Liver (tissue), 9 donors: ENCODE measurements around the gene KIAA0753. TPM values are rescaled to one million over a fixed set of nuclear protein-coding genes. Genes with fewer than 3 reads are reported as not detected.

Experiments used
- DNase-seq: peaks from one replicate; pipeline ENCODE4 v3.0.0-alpha.2; 2017; ENCODE audit warnings: low spot score
- H3K27ac ChIP-seq, 2 donors: one replicate each; pipeline ENCODE4 v1.7.0; 2013; ENCODE audit warnings: inconsistent platforms in 2 of 2, low read length in 2 of 2, control low read depth in 1 of 2, low read depth in 1 of 2, mild to moderate bottlenecking in 1 of 2
- H3K27me3 ChIP-seq, 4 donors: one replicate each; pipeline versions ENCODE4 v1.6.1 to v1.7.0; 2013; ENCODE audit warnings: low read length in 3 of 4, inconsistent platforms in 1 of 4, mild to moderate bottlenecking in 1 of 4, moderate library complexity in 1 of 4; ENCODE audit not compliant: control insufficient read depth in 4 of 4, insufficient read depth in 4 of 4
- H3K36me3 ChIP-seq, 4 donors: one replicate each; pipeline versions ENCODE4 v1.6.1 to v1.7.0; 2013; ENCODE audit warnings: low read length in 3 of 4, mild to moderate bottlenecking in 3 of 4, low read depth in 1 of 4, moderate library complexity in 1 of 4; ENCODE audit not compliant: control insufficient read depth in 4 of 4, insufficient read depth in 3 of 4
- H3K4me1 ChIP-seq, 4 donors: one replicate each; pipeline versions ENCODE4 v1.6.1 to v1.7.0; 2013; ENCODE audit warnings: low read length in 3 of 4, mild to moderate bottlenecking in 3 of 4, moderate library complexity in 1 of 4; ENCODE audit not compliant: control insufficient read depth in 4 of 4, insufficient read depth in 4 of 4
- H3K4me3 ChIP-seq, 3 donors: one replicate each; pipeline versions ENCODE4 v1.6.1 to v1.7.0; 2013; ENCODE audit warnings: low read length in 3 of 3, control low read depth in 1 of 3, low read depth in 1 of 3, mild to moderate bottlenecking in 1 of 3
- H3K9ac ChIP-seq, 2 donors: one replicate each; pipeline ENCODE4 v1.7.0; 2013; ENCODE audit warnings: low read length in 2 of 2, mild to moderate bottlenecking in 2 of 2, moderate library complexity in 2 of 2, control low read depth in 1 of 2, low read depth in 1 of 2
- H3K9me3 ChIP-seq, 4 donors: one replicate each; pipeline versions ENCODE4 v1.6.1 to v1.7.0; 2013; ENCODE audit warnings: low read length in 3 of 4; ENCODE audit not compliant: control insufficient read depth in 4 of 4
- FOXA1 ChIP-seq: IDR thresholded peaks from 2 replicates; pipeline ENCODE4 v1.6.1; 2016; ENCODE audit warnings: antibody characterized with exemption
- FOXA2 ChIP-seq: IDR thresholded peaks from 2 replicates; pipeline ENCODE4 v1.6.1; 2016; ENCODE audit warnings: antibody characterized with exemption
- GABPA ChIP-seq, 2 donors: IDR thresholded peaks in 1 of 2; conservative IDR thresholded peaks in 1 of 2; 2 replicates each; pipeline ENCODE4 v1.6.1; 2016; ENCODE audit warnings: antibody characterized with exemption in 2 of 2, mild to moderate bottlenecking in 1 of 2, moderate library complexity in 1 of 2
- JUND ChIP-seq, 2 donors: IDR thresholded peaks; 2 replicates each; pipeline ENCODE4 v1.6.1; 2016; ENCODE audit warnings: antibody characterized with exemption in 2 of 2
- RAD21 ChIP-seq, 2 donors: IDR thresholded peaks; 2 replicates each; pipeline ENCODE4 v1.6.1; 2016; ENCODE audit warnings: antibody characterized with exemption in 2 of 2, mild to moderate bottlenecking in 2 of 2
- SP1 ChIP-seq: IDR thresholded peaks from 2 replicates; pipeline ENCODE4 v1.6.1; 2018; ENCODE audit warnings: antibody characterized with exemption, mild to moderate bottlenecking
- YY1 ChIP-seq: IDR thresholded peaks from 2 replicates; pipeline ENCODE4 v1.6.1; 2016; ENCODE audit warnings: antibody characterized with exemption, mild to moderate bottlenecking
- WGBS: extraction: QIAGEN DNeasy Blood & Tissue Kit; methylation state at CpG from one replicate; pipeline ENCODE4 v1.1.7; 2013; 5-methylcytosine and 5-hydroxymethylcytosine counted together
- polyA plus RNA-seq, 2 donors: library from polyadenylated mRNA; stranded (reverse) in 1 of 2; unstranded in 1 of 2; fragments of 200-250 nt in 1 of 2; fragments of >200 nt in 1 of 2; fragmentation: Nextera tagmentation in 1 of 2; extraction: Ambion mirVana in 1 of 2; gene quantifications; one replicate each; pipeline versions ENCODE4 v1.2.1 to v1.2.3, GENCODE V29; 2013 to 2015
- total RNA-seq, 2 donors: library from RNA; depleted of rRNA; stranded (reverse); fragments of >200 nt; gene quantifications; one replicate each; pipeline ENCODE4 v1.2.3, GENCODE V29; 2014
- TF ChIP-seq, protein P1 (sequence below): IDR thresholded peaks from 2 replicates; pipeline ENCODE4 v1.6.1; 2016; ENCODE audit warnings: antibody characterized with exemption, mild to moderate bottlenecking
- TF ChIP-seq, protein P2 (sequence below): IDR thresholded peaks from 2 replicates; pipeline ENCODE4 v1.6.1; 2016; ENCODE audit warnings: antibody characterized with exemption
- TF ChIP-seq, protein P3 (sequence below): IDR thresholded peaks from 2 replicates; pipeline ENCODE4 v1.6.1; 2016; ENCODE audit warnings: antibody characterized with exemption
- TF ChIP-seq, protein P4 (sequence below): fragments of 150-350 bp; IDR thresholded peaks from 2 replicates; pipeline ENCODE4 v1.5.1; 2017; ENCODE audit warnings: improper control_type of control experiment, low read depth, low read length; ENCODE audit not compliant: missing input control
- donor health status: healthy.
- donor health status: healthy.
- donor health status: healthy.
- donor health status: healthy.
- donor health status: healthy.

Gene KIAA0753
- total and polyA plus RNA-seq, 4 donors, result 2.0 to 5.9 (median 3.0) TPM

DNA sequence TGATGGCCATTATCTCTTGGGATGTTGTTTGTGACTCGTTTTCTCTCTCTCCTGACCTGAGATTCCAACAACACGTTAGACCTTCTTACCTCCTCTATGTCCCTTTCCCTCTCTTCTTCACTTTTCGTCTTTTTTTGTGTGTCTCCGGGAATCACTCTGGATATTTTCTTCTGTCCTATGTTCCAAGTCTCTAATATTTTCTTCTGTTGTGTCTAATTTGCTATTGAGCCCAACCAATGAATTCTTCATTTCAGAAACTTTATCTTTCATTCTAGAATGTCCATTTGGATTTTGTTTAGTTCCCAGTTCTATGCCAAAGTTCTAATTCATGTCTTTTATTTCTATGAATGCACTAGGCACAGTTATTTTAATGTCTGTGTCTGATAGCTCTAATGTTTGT is 57.1 kb downstream of the KIAA0753 start (continued):
- TF ChIP-seq YY1, result no peak
- TF ChIP-seq, protein P1, sequence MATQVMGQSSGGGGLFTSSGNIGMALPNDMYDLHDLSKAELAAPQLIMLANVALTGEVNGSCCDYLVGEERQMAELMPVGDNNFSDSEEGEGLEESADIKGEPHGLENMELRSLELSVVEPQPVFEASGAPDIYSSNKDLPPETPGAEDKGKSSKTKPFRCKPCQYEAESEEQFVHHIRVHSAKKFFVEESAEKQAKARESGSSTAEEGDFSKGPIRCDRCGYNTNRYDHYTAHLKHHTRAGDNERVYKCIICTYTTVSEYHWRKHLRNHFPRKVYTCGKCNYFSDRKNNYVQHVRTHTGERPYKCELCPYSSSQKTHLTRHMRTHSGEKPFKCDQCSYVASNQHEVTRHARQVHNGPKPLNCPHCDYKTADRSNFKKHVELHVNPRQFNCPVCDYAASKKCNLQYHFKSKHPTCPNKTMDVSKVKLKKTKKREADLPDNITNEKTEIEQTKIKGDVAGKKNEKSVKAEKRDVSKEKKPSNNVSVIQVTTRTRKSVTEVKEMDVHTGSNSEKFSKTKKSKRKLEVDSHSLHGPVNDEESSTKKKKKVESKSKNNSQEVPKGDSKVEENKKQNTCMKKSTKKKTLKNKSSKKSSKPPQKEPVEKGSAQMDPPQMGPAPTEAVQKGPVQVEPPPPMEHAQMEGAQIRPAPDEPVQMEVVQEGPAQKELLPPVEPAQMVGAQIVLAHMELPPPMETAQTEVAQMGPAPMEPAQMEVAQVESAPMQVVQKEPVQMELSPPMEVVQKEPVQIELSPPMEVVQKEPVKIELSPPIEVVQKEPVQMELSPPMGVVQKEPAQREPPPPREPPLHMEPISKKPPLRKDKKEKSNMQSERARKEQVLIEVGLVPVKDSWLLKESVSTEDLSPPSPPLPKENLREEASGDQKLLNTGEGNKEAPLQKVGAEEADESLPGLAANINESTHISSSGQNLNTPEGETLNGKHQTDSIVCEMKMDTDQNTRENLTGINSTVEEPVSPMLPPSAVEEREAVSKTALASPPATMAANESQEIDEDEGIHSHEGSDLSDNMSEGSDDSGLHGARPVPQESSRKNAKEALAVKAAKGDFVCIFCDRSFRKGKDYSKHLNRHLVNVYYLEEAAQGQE, result no peak

DNA sequence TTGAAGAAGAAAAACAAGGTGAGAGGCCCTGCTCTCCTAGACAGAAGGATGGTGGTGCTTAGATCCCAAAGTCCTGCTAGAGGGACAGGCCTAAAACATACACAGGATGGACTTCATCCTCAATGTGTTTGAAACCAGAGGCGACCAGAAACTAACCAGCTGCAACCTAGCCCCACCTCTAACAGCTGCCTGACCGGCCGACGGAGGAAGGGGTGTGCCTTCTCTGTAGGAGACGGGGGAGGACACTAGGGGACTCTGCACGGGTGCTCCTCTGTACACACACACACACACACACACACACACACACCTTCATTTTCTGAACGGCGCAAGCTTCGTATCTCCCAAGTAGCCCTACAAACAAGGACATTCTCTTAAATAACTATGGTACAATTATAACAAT is 59.9 kb downstream of the KIAA0753 start:
- H3K4me3 ChIP-seq, result no peak overlapping the region
- no peak overlapping the region for H3K9ac ChIP-seq
- no peak for DNase-seq
- H3K4me1 ChIP-seq, result no peaks in the 10 kb centered on the region
- no peak overlapping the region for H3K27ac ChIP-seq
- 84% methylated on average over 9 of the region's 9 CpGs for WGBS
- TF ChIP-seq, protein P1, result no peak
- TF ChIP-seq, protein P2, sequence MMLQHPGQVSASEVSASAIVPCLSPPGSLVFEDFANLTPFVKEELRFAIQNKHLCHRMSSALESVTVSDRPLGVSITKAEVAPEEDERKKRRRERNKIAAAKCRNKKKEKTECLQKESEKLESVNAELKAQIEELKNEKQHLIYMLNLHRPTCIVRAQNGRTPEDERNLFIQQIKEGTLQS, result no peak
- TF ChIP-seq SP1 (no peak), FOXA2 (no peak), RAD21 (IDR thresholded peaks at IDR 0.05) (no peak), JUND (IDR thresholded peaks at IDR 0.05) (no peak), FOXA1 (no peak), GABPA (IDR thresholded peaks at IDR 0.05 in 1 of 2, conservative IDR thresholded peaks at IDR 0.05 in 1 of 2) (no peak)
- TF ChIP-seq, protein P3, sequence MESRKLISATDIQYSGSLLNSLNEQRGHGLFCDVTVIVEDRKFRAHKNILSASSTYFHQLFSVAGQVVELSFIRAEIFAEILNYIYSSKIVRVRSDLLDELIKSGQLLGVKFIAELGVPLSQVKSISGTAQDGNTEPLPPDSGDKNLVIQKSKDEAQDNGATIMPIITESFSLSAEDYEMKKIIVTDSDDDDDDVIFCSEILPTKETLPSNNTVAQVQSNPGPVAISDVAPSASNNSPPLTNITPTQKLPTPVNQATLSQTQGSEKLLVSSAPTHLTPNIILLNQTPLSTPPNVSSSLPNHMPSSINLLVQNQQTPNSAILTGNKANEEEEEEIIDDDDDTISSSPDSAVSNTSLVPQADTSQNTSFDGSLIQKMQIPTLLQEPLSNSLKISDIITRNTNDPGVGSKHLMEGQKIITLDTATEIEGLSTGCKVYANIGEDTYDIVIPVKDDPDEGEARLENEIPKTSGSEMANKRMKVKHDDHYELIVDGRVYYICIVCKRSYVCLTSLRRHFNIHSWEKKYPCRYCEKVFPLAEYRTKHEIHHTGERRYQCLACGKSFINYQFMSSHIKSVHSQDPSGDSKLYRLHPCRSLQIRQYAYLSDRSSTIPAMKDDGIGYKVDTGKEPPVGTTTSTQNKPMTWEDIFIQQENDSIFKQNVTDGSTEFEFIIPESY, result no peak
- TF ChIP-seq, protein P4, sequence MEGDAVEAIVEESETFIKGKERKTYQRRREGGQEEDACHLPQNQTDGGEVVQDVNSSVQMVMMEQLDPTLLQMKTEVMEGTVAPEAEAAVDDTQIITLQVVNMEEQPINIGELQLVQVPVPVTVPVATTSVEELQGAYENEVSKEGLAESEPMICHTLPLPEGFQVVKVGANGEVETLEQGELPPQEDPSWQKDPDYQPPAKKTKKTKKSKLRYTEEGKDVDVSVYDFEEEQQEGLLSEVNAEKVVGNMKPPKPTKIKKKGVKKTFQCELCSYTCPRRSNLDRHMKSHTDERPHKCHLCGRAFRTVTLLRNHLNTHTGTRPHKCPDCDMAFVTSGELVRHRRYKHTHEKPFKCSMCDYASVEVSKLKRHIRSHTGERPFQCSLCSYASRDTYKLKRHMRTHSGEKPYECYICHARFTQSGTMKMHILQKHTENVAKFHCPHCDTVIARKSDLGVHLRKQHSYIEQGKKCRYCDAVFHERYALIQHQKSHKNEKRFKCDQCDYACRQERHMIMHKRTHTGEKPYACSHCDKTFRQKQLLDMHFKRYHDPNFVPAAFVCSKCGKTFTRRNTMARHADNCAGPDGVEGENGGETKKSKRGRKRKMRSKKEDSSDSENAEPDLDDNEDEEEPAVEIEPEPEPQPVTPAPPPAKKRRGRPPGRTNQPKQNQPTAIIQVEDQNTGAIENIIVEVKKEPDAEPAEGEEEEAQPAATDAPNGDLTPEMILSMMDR, result no peak
- H3K27me3 ChIP-seq, result no peaks in the 10 kb centered on the region
- no peaks in the 10 kb centered on the region for H3K9me3 ChIP-seq
- peaks cover 0 to 12% (median 6%) of the 10 kb centered on the region in 4 donors for H3K36me3 ChIP-seq
